Liver (tissue), 9 donors: ENCODE data around the gene AKAP13. TPM values are rescaled to one million over a fixed set of nuclear protein-coding genes. Genes with fewer than 3 reads are reported as not detected.

Source experiments
- DNase-seq: peaks from one replicate; pipeline ENCODE4 v3.0.0-alpha.2; 2017; ENCODE audit warnings: low spot score
- H3K27ac ChIP-seq, 2 donors: one replicate each; pipeline ENCODE4 v1.7.0; 2013; ENCODE audit warnings: inconsistent platforms in 2 of 2, low read length in 2 of 2, control low read depth in 1 of 2, low read depth in 1 of 2, mild to moderate bottlenecking in 1 of 2
- H3K27me3 ChIP-seq, 4 donors: one replicate each; pipeline versions ENCODE4 v1.6.1 to v1.7.0; 2013; ENCODE audit warnings: low read length in 3 of 4, inconsistent platforms in 1 of 4, mild to moderate bottlenecking in 1 of 4, moderate library complexity in 1 of 4; ENCODE audit not compliant: control insufficient read depth in 4 of 4, insufficient read depth in 4 of 4
- H3K36me3 ChIP-seq, 4 donors: one replicate each; pipeline versions ENCODE4 v1.6.1 to v1.7.0; 2013; ENCODE audit warnings: low read length in 3 of 4, mild to moderate bottlenecking in 3 of 4, low read depth in 1 of 4, moderate library complexity in 1 of 4; ENCODE audit not compliant: control insufficient read depth in 4 of 4, insufficient read depth in 3 of 4
- H3K4me1 ChIP-seq, 4 donors: one replicate each; pipeline versions ENCODE4 v1.6.1 to v1.7.0; 2013; ENCODE audit warnings: low read length in 3 of 4, mild to moderate bottlenecking in 3 of 4, moderate library complexity in 1 of 4; ENCODE audit not compliant: control insufficient read depth in 4 of 4, insufficient read depth in 4 of 4
- H3K4me3 ChIP-seq, 3 donors: one replicate each; pipeline versions ENCODE4 v1.6.1 to v1.7.0; 2013; ENCODE audit warnings: low read length in 3 of 3, control low read depth in 1 of 3, low read depth in 1 of 3, mild to moderate bottlenecking in 1 of 3
- H3K9ac ChIP-seq, 2 donors: one replicate each; pipeline ENCODE4 v1.7.0; 2013; ENCODE audit warnings: low read length in 2 of 2, mild to moderate bottlenecking in 2 of 2, moderate library complexity in 2 of 2, control low read depth in 1 of 2, low read depth in 1 of 2
- H3K9me3 ChIP-seq, 4 donors: one replicate each; pipeline versions ENCODE4 v1.6.1 to v1.7.0; 2013; ENCODE audit warnings: low read length in 3 of 4; ENCODE audit not compliant: control insufficient read depth in 4 of 4
- CTCF ChIP-seq: fragments of 150-350 bp; IDR thresholded peaks from 2 replicates; pipeline ENCODE4 v1.5.1; 2017; ENCODE audit warnings: improper control_type of control experiment, low read depth, low read length; ENCODE audit not compliant: missing input control
- EGR1 ChIP-seq, 2 donors: IDR thresholded peaks; 2 replicates each; pipeline ENCODE4 v1.6.1; 2016 to 2018; ENCODE audit warnings: antibody characterized with exemption in 2 of 2, low read depth in 2 of 2
- FOXA1 ChIP-seq: IDR thresholded peaks from 2 replicates; pipeline ENCODE4 v1.6.1; 2016; ENCODE audit warnings: antibody characterized with exemption
- FOXA2 ChIP-seq: IDR thresholded peaks from 2 replicates; pipeline ENCODE4 v1.6.1; 2016; ENCODE audit warnings: antibody characterized with exemption
- GABPA ChIP-seq, 2 donors: IDR thresholded peaks in 1 of 2; conservative IDR thresholded peaks in 1 of 2; 2 replicates each; pipeline ENCODE4 v1.6.1; 2016; ENCODE audit warnings: antibody characterized with exemption in 2 of 2, mild to moderate bottlenecking in 1 of 2, moderate library complexity in 1 of 2
- HNF4A ChIP-seq, 2 donors: conservative IDR thresholded peaks; 2 replicates each; pipeline ENCODE4 v1.6.1; 2016; ENCODE audit warnings: antibody characterized with exemption in 2 of 2, mild to moderate bottlenecking in 2 of 2
- HNF4G ChIP-seq: IDR thresholded peaks from 2 replicates; pipeline ENCODE4 v1.6.1; 2016; ENCODE audit warnings: antibody characterized with exemption
- MAX ChIP-seq: IDR thresholded peaks from 2 replicates; pipeline ENCODE4 v1.6.1; 2016; ENCODE audit warnings: antibody characterized with exemption
- NR2F2 ChIP-seq: IDR thresholded peaks from 2 replicates; pipeline ENCODE4 v1.6.1; 2016; ENCODE audit warnings: antibody characterized with exemption
- RAD21 ChIP-seq, 2 donors: IDR thresholded peaks; 2 replicates each; pipeline ENCODE4 v1.6.1; 2016; ENCODE audit warnings: antibody characterized with exemption in 2 of 2, mild to moderate bottlenecking in 2 of 2
- RXRA ChIP-seq, 2 donors: IDR thresholded peaks; 2 replicates each; pipeline ENCODE4 v1.6.1; 2017 to 2018; ENCODE audit warnings: antibody characterized with exemption in 2 of 2, mild to moderate bottlenecking in 1 of 2
- SP1 ChIP-seq: IDR thresholded peaks from 2 replicates; pipeline ENCODE4 v1.6.1; 2018; ENCODE audit warnings: antibody characterized with exemption, mild to moderate bottlenecking
- TAF1 ChIP-seq: conservative IDR thresholded peaks from 2 replicates; pipeline ENCODE4 v1.6.1; 2016; ENCODE audit warnings: antibody characterized with exemption, mild to moderate bottlenecking
- YY1 ChIP-seq: IDR thresholded peaks from 2 replicates; pipeline ENCODE4 v1.6.1; 2016; ENCODE audit warnings: antibody characterized with exemption, mild to moderate bottlenecking
- ZBTB33 ChIP-seq: IDR thresholded peaks from 2 replicates; pipeline ENCODE4 v1.6.1; 2016; ENCODE audit warnings: antibody characterized with exemption
- WGBS: extraction: QIAGEN DNeasy Blood & Tissue Kit; methylation state at CpG from one replicate; pipeline ENCODE4 v1.1.7; 2013; 5-methylcytosine and 5-hydroxymethylcytosine counted together
- polyA plus RNA-seq, 2 donors: library from polyadenylated mRNA; stranded (reverse) in 1 of 2; unstranded in 1 of 2; fragments of 200-250 nt in 1 of 2; fragments of >200 nt in 1 of 2; fragmentation: Nextera tagmentation in 1 of 2; extraction: Ambion mirVana in 1 of 2; gene quantifications; one replicate each; pipeline versions ENCODE4 v1.2.1 to v1.2.3, GENCODE V29; 2013 to 2015
- total RNA-seq, 2 donors: library from RNA; depleted of rRNA; stranded (reverse); fragments of >200 nt; gene quantifications; one replicate each; pipeline ENCODE4 v1.2.3, GENCODE V29; 2014
- TF ChIP-seq, protein P1 (sequence below): IDR thresholded peaks from 2 replicates; pipeline ENCODE4 v1.6.1; 2016; ENCODE audit warnings: antibody characterized with exemption, mild to moderate bottlenecking
- donor health status: healthy.
- donor health status: healthy.
- donor health status: healthy.
- donor health status: healthy.
- donor health status: healthy.

The AKAP13 gene
- total and polyA plus RNA-seq, 4 donors: 18.6 to 92.3 (median 37.4) TPM

- TF ChIP-seq NR2F2: no peak
- TF ChIP-seq RAD21 (IDR thresholded peaks at IDR 0.05): no peak
- no peak for TF ChIP-seq MAX
- TF ChIP-seq HNF4G: no peak
- TF ChIP-seq SP1: no peak
These were observed 174.6 kb downstream of the AKAP13 start (continued) for GRCh38 chr15:85554852-85555521.

DNA sequence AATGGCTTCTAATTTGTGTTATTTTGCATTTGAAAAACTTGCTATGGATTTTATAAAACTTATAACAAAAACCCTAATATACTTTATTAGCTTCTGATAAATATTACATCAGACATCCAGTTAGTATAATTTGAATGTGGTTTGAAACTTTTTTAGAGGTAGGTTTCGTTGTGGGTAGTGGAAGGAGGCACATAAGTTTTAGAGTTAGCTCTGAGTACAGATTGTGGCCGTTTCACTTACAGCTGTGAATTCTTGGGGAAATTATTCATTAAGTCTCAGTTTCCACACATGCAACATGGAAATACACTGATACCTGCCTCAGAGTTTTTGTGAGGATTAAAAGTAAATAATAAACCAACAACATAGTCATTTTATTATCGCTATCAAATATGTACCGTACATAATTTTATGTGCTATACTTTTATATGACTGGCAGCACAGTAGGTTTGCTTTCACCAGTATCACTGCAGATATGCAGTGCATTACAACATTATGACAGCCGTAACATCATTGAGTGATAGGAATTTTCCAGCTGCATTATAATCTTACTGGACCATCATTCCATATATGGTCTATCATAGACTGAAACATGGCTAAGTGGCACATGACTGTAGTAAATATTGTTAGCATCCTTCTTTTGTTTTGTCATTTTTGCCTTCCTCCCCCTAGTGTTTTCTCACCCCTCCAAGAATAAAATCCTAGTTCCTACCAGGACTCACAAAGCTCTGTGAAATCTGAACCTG, 175.6 kb downstream of the AKAP13 start:
- TF ChIP-seq HNF4G (no peak), CTCF (no peak), EGR1 (IDR thresholded peaks at IDR 0.05; ENCODE audit: low read depth in 2 of 2) (no peak), RXRA (IDR thresholded peaks at IDR 0.05) (no peak), ZBTB33 (no peak), SP1 (no peak), YY1 (no peak), TAF1 (no peak), FOXA1 (no peak), FOXA2 (no peak), HNF4A (conservative IDR thresholded peaks at IDR 0.05) (no peak), GABPA (IDR thresholded peaks at IDR 0.05 in 1 of 2, conservative IDR thresholded peaks at IDR 0.05 in 1 of 2) (no peak)
- TF ChIP-seq, protein P1, sequence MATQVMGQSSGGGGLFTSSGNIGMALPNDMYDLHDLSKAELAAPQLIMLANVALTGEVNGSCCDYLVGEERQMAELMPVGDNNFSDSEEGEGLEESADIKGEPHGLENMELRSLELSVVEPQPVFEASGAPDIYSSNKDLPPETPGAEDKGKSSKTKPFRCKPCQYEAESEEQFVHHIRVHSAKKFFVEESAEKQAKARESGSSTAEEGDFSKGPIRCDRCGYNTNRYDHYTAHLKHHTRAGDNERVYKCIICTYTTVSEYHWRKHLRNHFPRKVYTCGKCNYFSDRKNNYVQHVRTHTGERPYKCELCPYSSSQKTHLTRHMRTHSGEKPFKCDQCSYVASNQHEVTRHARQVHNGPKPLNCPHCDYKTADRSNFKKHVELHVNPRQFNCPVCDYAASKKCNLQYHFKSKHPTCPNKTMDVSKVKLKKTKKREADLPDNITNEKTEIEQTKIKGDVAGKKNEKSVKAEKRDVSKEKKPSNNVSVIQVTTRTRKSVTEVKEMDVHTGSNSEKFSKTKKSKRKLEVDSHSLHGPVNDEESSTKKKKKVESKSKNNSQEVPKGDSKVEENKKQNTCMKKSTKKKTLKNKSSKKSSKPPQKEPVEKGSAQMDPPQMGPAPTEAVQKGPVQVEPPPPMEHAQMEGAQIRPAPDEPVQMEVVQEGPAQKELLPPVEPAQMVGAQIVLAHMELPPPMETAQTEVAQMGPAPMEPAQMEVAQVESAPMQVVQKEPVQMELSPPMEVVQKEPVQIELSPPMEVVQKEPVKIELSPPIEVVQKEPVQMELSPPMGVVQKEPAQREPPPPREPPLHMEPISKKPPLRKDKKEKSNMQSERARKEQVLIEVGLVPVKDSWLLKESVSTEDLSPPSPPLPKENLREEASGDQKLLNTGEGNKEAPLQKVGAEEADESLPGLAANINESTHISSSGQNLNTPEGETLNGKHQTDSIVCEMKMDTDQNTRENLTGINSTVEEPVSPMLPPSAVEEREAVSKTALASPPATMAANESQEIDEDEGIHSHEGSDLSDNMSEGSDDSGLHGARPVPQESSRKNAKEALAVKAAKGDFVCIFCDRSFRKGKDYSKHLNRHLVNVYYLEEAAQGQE: no peak
- Histone ChIP-seq H3K9me3 (no peaks in the 10 kb centered on the region), H3K27me3 (no peaks in the 10 kb centered on the region), H3K36me3 (peaks cover 0 to 2% (median 0%) of the 10 kb centered on the region in 4 donors), H3K9ac (no peak overlapping the region), H3K27ac (no peak overlapping the region), H3K4me1 (peaks cover 0 to 2% (median 0%) of the 10 kb centered on the region in 4 donors), H3K4me3 (no peak overlapping the region)
- no peak for DNase-seq
- WGBS: 85% methylated on average over 5 of the region's 5 CpGs
